GM11168 (cell line): ENCODE measurements around the gene SRCIN1.

ENCODE experiments used
- in situ Hi-C: fragments of 300-500 bp; cut with MboI; formaldehyde crosslinking; loops from one replicate; pipeline ENCODE4 v1.12.0; 2022; ENCODE audit warnings: low sequenced_read_pairs; ENCODE audit not compliant: unreplicated experiment

Gene SRCIN1

DNA sequence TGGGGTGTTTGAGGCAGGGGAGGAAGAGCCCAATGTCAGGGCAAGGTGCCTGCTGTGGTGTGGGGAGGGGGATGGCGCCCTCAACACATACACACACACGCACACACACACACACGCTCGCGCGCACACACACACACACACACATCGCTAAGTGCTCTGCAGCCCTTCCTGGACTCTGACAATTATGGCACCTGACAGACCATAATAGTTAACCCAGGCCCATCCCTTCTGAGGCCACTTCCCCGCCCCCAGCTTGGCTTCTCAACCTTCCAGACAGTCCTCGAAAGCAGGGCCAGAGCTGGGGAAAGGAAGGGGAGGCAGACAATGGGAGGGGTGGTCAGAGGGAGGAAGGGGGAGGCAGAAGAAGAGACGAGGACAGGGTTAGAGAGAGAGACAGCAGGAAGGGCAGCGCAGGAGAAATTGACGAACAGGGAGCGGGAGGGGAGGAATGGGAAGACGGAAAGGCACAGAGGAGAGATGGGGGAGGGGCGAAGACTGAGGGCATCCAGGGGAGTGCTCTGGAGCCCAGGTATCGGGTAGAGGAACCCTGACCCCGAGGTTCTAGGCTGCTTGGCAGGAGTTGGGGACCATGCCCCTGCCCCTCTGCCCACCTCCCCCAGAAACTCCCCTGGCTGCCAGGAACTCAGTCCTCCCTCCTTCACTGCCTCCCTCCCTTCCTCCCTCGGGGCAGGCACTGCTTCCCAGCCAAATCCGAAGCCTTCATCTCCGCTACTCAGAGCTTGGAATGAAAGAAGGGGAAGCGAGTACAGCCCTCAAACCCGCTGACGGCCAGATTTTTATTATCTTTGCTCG lies 4.0 kb downstream of the SRCIN1 start:
- in situ Hi-C loops, result loop anchor here (10.0 kb wide), 1 partner anchor 63 kb away; no protein-coding TSS in a partner anchor

DNA sequence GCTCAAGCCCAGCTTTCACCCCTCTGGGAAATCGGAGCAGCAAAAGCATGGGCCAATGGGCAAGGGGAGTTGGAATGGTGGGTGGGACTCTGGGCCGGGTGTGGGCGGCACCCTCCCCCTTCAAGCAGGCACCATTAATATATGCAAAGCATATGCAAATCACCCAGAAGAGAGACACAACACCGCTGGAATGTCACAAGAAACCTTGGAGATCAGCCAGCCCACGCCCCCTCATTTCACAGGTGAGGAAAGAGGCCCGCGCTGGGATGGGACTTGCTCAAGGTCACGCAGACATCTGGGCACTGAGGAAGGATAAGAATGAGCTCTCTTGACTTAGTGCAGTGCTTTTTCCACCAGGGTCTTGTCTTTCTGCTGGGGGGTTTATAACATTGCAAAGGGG lies 4.8 kb downstream of the SRCIN1 start:
- in situ Hi-C loops, result loop anchor here (10.0 kb wide), 1 partner anchor 64 kb away; no protein-coding TSS in a partner anchor

DNA sequence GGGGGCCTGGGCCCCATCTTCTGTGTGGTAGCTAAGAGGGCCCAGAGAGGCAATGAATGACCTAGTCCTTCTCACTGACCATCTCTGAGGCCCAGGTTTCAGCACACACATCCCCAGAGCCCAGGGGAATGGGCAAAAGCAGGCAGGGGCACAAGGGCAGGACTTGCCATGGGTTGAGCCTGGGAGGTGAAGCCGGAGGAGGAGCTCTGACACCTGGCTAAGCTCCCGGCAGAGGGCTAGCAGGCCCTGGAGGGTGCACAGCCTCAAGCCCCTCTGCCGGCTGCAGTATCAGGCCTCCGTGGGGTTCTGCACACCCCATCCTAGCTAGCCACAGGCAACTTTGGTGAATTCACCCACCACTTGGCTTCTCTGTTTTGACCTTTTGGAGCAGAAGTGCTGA lies 5.3 kb downstream of the SRCIN1 start:
- in situ Hi-C loops, result loop anchor here (10.0 kb wide), 1 partner anchor 64 kb away; no protein-coding TSS in a partner anchor

DNA sequence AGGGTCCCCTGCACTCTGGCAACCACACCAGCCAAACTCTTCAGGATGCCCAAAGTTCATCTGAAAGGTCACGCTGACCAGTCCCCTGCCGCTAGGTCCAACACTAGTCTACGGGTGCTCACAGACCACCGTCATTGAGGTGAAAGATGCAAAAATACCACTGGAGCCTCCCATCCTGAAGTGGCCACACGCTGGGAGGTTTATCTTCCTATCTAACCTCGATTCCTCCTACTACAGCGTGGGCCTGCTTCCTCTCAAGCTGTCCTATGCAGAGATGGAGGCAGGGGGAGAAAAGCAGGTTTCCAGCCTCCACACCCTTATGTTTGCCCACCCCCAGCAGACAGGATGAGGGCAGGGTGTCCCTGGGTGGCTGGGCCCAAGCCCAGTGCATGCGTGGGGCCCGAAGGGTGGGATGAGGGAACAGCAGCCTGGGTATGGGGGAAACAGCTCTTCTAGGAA lies 6.3 kb downstream of the SRCIN1 start:
- in situ Hi-C loops, result no loop called here

DNA sequence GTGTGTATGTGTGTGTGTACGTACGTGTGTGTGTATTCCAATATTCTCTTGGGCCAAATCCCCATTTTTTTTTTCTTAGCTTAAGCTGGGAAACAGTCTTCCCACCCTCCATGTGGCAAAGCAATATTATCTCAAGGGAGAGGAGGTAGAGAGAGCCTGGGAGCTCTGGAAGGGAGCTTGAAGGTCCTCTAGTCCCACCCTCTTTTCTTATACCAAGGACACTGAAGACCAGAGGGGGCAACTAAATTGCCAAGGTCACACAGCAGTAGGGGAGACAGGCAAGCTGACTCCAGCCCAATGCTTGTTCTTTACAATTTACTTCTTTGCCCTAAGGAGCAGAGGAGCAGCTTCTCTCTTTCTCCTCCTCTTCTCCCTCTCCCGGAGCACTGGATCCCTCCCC lies 6.8 kb downstream of the SRCIN1 start:
- in situ Hi-C loops, result no loop called here

DNA sequence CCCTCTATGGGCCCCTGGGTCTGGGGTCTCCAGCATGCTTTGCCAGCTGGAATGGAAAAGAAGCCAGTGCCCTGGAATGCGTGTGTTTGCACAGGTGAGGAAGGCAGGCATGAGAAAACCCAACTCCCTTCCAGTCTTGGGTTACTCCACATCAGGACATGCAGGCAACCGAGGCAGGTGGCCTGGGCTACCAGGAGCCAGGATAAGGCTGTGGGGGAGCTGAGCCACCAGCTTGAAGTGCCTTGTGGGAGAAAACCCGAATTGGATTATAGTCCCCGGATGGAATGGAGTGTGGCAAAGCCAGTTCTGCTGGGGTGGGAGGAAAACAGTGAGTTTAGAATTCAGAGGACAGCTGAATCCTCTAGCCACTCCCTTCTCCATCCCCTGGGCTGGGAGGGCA lies 7.2 kb downstream of the SRCIN1 start:
- in situ Hi-C loops, result no loop called here

DNA sequence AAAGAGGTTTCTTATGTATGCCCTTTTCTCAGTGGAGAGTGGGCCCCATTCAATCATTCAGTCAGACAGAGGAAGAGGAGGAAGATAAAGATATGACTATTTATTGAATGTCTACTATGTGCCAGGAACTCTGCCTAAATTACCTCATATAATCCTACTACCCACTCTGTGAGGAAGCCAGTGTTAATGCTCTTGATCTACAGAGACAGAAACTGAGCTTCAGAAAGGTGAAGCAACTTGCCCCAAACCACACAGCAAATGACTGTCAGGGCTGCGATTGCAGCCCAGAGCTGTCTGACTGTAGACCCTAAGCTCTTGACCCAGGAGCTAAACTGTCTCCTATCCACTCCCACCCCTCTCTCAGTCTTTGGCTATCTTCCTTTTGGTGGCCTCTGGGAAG lies 8.4 kb downstream of the SRCIN1 start:
- in situ Hi-C loops, result no loop called here

DNA sequence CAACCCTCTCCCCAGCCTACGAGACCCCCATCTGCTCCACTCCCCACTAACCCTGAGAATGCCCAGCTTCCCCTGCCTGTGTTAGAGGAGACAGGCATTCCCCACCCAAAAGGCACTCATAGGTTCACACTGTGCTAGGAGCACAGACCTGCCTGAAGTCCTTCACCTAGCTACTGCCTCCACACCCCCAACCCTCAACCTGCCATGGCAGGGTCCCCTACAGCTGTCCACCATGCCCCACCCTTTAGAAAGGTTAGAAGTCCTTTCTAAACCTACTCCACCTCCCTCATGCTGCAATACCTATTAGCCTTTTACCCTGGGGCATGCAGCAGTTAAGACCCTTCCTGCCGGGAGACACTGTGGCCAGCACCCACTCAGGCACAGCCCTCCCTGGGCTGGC lies 9.1 kb downstream of the SRCIN1 start:
- in situ Hi-C loops, result no loop called here

DNA sequence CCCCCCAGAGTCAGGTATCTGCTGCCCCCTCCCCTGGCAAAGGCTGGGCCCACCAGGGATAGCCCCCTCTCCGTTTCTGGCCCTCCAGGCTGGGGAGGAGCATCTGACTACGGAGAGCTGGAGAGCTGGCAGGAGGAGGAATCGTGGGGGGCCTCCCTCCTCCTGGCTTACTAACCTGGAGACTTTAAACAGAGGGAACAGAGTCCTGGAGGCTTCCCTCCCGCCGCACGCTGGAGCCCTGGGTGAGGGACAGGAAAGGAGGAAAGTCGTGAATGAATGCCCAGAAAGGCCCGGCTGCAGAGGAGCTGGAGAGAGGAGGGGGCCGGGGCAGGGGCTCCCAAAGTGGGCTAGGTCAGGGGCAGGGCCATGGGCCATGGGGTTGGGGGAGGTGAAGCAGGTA lies 9.9 kb downstream of the SRCIN1 start:
- in situ Hi-C loops, result no loop called here

DNA sequence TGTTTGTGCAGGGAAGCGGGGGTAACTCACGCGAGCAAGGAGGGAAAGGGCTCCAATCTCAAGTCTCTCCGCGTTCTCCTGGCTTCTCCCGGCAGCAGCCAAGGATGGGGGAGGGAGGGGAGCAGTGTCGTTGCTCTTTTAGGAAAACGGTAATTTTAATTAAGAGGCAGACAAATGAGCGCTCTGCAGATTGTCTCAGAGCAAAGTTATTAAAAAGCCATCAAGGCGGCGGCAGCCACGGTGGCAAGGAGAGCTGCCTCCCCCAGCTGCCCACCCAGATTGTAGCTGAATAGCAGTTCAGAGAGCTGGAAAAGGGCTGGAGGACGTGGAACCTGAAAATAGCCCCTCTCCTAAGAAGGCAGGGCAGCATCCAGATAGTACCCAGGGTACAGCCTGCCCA lies 11.6 kb downstream of the SRCIN1 start:
- in situ Hi-C loops, result no loop called here

DNA sequence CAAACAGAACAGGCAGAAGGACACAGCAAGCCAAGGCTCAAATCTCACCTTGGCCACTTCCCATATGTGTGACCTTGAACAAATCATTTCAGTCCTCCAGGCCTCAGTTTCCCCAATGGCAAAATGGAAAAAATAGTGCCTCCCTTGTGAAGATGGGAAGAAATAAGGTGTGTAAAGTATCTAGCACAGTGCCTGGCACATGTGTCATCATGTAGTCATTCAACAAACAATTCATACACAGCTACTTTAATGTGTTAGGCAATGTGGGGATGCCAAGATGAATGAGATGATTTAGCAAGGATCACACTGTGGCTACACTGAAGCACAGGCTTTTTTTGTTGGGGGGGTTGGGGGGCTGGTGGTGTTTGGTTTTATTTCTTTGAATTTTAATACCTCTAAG lies 13.3 kb downstream of the SRCIN1 start:
- in situ Hi-C loops, result no loop called here

DNA sequence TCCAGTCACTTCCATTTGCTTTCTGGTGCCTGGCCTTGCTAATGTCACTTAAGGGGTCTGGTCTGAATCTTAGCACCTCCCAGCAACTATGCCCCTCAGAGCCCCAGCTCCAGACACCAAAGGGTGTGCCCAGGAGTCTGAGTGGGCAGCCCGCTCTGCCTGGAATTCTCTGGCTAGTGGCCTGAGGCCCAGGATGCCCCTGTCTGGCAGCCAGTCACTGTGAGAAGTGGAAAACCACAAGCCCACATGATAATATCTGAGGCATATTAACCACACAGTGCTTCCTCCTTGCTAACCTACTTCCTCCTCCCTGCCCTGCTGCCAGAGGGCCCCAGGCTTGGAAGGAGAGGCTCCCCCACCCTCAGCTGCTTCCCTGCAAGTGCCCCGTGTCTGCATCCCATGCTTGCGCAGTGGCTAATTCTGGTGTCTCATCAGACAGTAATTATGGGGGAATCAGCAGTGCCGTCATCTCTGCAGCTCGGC lies 14.0 kb downstream of the SRCIN1 start:
- in situ Hi-C loops, result no loop called here

DNA sequence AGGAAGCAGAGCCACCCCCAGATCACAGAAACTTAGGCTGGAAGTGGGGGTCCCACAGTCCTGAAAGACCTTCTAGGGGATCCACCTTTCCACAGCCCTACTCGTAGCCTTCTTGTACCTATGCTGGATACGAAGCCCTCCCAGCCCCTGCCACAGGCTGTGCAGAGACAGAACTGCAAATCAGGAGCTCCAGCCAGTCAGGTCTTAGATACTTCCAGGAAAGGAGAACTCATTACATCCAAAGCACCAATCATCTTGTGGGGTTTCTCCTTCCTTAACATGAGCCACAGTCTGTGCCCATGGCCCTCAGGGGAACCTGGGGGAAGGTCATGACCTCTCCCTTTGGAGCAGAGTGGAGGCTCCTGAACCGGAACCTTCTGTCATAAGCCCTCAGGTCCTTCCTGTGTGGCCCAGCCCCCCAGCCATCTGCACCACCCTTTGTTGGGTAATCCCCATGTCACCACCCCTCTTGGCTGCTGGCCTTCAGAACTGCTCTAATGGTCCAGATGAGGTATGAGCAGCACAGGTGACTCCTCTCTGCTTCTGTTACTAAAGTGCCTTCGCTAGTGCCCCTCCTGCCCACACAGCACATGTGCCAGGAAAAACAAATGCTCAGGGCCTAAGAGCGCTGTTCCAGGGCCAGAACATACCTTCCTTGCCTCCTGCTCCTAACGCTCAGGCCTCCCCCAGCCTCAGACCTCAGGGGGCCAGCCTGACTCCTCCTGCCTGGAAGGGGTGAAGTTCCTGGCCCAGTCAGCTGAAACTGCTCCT lies 14.6 kb downstream of the SRCIN1 start:
- in situ Hi-C loops, result no loop called here

DNA sequence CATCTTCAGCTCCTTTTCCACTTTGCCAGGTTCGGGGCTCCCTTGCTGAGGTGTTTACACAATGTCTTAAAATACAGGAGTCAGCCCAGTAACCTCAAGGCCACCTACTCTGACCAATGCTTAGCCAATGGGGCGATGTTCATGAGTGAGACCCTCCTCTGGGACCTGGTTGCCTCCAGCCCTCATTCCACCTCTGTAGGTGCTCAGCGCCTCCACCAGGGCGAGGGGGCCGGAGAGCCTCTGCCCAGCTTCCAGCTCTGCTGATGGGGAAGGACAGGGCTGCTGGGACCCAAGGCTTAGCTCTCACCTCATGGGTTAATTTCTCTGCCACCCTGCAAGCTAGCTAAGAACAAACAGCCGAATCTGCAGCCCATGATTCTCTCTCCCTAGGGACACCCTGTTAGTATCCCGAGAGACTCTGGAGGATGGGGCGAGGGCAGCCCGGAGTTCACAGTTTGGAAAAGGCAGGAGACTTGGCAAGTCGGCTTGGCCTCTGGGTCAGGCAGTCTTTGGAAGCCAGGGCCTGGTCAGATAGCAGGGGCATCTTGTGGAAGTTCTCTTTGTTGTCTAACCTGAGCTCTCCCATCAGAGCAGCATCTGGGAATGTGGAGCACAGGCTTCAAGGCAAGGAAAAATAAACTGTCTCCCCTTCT lies 16.2 kb downstream of the SRCIN1 start:
- in situ Hi-C loops, result no loop called here

DNA sequence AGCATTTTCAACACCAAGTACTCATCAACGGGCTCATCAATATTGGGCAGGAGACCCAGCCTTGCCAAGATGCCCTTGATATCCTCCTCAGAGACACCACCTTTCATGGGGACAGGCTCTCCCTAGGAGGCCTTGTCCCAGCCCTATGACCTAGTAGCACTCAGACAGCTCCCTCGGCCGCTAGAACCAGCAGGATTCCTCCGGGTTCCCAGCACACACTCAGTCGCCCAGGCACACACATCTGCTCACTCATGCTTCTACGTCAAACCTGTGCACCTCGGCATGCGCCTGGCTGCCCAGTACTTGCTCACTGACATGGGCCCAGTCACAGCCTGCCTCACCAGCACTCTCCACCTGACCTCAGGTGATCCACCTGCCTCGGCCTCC lies 17.0 kb downstream of the SRCIN1 start:
- in situ Hi-C loops, result no loop called here

DNA sequence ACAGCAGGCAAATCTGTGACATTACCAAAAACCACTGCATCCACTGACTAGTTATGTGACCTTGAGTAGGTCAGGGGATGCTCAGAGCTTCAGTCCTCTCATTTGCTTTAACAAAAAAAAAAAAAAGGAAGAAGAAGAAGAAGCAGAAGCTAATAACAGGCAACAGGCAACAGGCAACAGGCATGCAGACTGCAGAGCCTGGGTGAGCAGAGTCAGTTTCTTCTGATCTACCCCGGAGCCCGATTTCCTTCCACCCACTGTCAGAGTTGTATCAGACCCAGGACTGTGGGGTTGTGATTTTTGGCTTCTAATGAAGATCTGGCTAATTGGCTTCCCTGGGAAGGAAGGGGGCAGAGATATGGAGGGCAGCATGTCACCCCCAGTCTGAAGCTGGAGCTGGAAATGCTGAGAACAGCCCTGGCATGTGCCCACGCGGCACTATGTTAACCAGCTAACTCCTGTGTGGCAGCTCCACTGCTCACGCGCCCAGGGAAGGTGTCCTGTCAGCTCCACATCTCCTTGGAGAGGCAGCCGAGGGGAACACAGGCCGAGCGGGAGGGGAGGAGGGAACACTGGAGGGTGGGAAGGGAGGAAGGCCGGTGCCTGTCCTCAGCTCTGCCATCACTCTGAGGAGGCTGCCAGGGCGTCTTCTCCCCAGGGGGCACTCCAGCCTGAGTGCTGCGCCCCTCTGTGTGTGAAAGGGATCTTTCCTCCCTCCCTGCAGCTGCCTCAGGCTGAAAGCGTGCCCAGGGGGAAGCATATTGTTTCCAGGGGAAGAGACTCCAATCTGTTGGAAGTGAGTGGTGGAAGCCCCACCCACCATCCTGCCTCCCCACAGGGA lies 17.6 kb downstream of the SRCIN1 start:
- in situ Hi-C loops, result no loop called here

DNA sequence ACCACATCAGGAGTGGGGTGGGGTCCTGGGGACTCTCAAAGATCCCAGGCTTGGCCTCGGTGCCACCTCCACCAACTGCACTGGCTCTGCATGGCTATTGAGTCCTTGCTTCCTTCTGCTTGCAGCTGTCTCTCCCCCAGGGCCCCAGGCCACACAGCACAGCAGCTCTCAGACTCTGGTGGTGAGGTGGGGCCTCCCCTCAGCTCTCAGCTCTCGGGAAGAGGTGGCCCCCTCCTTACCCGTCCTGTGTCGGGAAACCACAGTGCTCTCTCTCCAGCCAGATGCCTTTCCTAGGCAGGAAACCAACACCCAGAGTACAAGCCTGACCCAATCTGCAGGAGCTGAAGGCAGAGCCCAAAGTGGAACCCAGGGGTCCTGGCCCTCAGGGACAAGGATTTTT lies 18.5 kb downstream of the SRCIN1 start:
- in situ Hi-C loops, result no loop called here

DNA sequence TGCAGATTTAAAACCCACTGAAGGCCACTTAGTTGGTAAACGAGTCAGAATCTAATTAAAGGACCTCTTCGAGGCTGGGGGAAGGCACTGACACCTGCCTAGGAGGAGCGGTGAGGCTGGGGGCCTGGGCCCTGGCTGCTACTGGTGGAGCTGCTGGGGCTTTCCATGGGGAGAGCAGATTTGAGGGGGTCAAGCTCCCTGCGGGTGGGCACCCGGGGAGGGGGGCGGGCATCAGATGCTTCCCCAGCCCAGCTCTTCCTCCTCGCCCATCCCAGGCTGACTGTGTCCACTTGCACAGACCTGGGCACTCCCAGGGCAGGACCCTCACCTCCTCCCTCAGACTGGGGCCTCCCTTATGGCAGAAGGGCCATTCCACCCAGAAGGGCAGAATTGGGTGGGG lies 19.0 kb downstream of the SRCIN1 start:
- in situ Hi-C loops, result no loop called here

DNA sequence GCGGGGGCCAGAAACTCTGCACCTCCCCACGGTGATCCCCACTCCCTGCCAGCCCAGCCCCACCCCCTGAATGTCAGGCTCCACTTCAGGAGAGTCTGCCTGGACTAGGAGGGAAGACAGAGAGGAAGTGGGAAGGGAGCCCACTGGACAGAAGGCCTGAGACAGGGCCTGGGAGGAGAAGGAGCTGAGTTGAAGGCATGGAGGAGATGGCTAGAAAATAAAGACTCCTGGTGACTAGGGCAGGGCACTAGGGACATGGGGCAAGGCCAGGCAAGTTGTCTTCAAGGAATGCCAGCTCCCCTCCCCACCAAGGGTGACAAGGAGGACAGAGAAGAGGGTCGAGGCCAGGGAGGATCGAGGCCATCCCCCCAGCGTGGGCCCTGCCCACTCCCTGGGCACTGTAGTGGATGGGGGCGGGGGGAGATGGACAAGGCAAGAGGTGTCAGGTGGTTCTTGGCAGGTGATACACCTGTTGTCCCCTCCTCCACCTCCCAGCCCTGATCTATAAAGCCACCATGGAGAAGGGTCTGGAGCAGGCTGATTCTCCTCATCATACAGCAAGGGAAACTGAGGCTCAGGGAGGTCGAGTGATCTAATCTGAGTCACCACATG lies 19.7 kb downstream of the SRCIN1 start:
- in situ Hi-C loops, result no loop called here
